HCT116 (cell line): ENCODE data around the gene KHNYN. TPM values are rescaled to one million over a fixed set of nuclear protein-coding genes. Genes with fewer than 3 reads are reported as not detected.
A peak's percentile ranks its signal among the peaks of the same experiment; 100 is the strongest.

Experiments used
- ATAC-seq: fragments of 200-7000 bp; cut with Tn5 transposase; 2 replicates; pipeline ENCODE4 v1.9.1; 2020; ENCODE audit warnings: mild to moderate bottlenecking, moderate library complexity
- BruUV-seq: library from RNA; stranded (reverse); fragments of 400-500 nt; replicated peaks from 2 replicates; lab custom pipeline; 2021; lab: Mats Ljungman, UMichigan
- CTCF ChIA-PET: fragments of 300-600 bp; sonication (Branson Sonifier 250); formaldehyde crosslinking; loops from one replicate; lab custom pipeline; 2021; ENCODE audit warnings: antibody characterized with exemption; lab: Charles Lee
- POLR2A ChIA-PET: fragments of 300-600, 350-600 bp; sonication (Branson Sonifier 250); formaldehyde crosslinking; loops from one replicate; lab custom pipeline; 2021; ENCODE audit warnings: antibody characterized with exemption; lab: Charles Lee
- RAD21 ChIA-PET, 2 experiments: fragments of 300-600 bp; sonication (Branson Sonifier 250); formaldehyde crosslinking; loops; one replicate each; lab custom pipeline; 2023; ENCODE audit warnings: low total read pairs in 2 of 2; ENCODE audit not compliant: uncharacterized antibody in 2 of 2, unreplicated experiment in 2 of 2, low non-redundant PET in 1 of 2; lab: Charles Lee
- DNase-seq: peaks from one replicate; pipeline ENCODE4 v3.0.0-alpha.2; 2010; ENCODE audit warnings: low read depth, low spot score
- H2AFZ ChIP-seq: fragments of 200-600 bp; shearing (Covaris generic), sonication (generic); 2 replicates; pipeline ENCODE4 v1.6.1; 2017; ENCODE audit warnings: low read depth, mixed run types, mixed read lengths, antibody characterized with exemption, low read length; ENCODE audit not compliant: poor library complexity, severe bottlenecking
- H3K27ac ChIP-seq: 2 replicates; pipeline ENCODE4 v1.5.1; 2012; ENCODE audit warnings: low read depth, low read length
- H3K27me3 ChIP-seq: fragments of 200-600 bp; sonication (generic); 2 replicates; pipeline ENCODE4 v1.6.1; 2016; ENCODE audit warnings: mixed run types, low read length, mixed read lengths; ENCODE audit not compliant: insufficient read depth
- H3K36me3 ChIP-seq, 2 experiments: fragments of 200-500 bp in 1 of 2; fragments of 200-600 bp in 1 of 2; sonication (Bioruptor generic) in 1 of 2; sonication (generic) in 1 of 2; 2 replicates each; pipeline versions ENCODE4 v1.5.1 to v1.6.1; 2014 to 2016; ENCODE audit warnings: low read length in 2 of 2, inconsistent platforms in 1 of 2, mixed read lengths in 1 of 2, mixed run types in 1 of 2; ENCODE audit not compliant: insufficient read depth in 2 of 2, control insufficient read depth in 1 of 2
- H3K4me1 ChIP-seq, 2 experiments: fragments of 200-600 bp in 1 of 2; sonication (generic) in 1 of 2; 2 replicates each; pipeline versions ENCODE4 v1.5.1 to v1.6.1; 2012 to 2017; ENCODE audit warnings: low read length in 2 of 2, inconsistent platforms in 1 of 2, mild to moderate bottlenecking in 1 of 2, mixed read lengths in 1 of 2, mixed run types in 1 of 2, moderate library complexity in 1 of 2; ENCODE audit not compliant: insufficient read depth in 2 of 2, control insufficient read depth in 1 of 2
- H3K4me2 ChIP-seq: fragments of 200-600 bp; sonication (generic); 2 replicates; pipeline ENCODE4 v1.6.1; 2017; ENCODE audit warnings: mixed run types, low read length, mixed read lengths
- H3K4me3 ChIP-seq, 2 experiments: fragments of 200-600 bp in 1 of 2; sonication (generic) in 1 of 2; replicated peaks in 1 of 2; 2 replicates each; pipeline ENCODE4 v1.5.1; 2011 to 2016; ENCODE audit warnings: low read length in 2 of 2, control low read depth in 1 of 2, low read depth in 1 of 2, mild to moderate bottlenecking in 1 of 2, mixed read lengths in 1 of 2, mixed run types in 1 of 2
- H3K79me2 ChIP-seq: fragments of 200-600 bp; sonication (generic); 2 replicates; pipeline ENCODE4 v1.6.1; 2017; ENCODE audit warnings: mild to moderate bottlenecking, mixed run types, low read length, moderate library complexity, mixed read lengths; ENCODE audit not compliant: insufficient read depth
- H3K9ac ChIP-seq: fragments of 200-600 bp; sonication (generic); 2 replicates; pipeline ENCODE4 v1.6.1; 2016; ENCODE audit warnings: low read length, mixed read lengths
- H3K9me2 ChIP-seq: fragments of 200-600 bp; sonication (generic), shearing (Covaris generic); 2 replicates; pipeline ENCODE4 v1.6.1; 2017; ENCODE audit warnings: mixed run types, mild to moderate bottlenecking, moderate library complexity; ENCODE audit not compliant: insufficient read depth
- H3K9me3 ChIP-seq, 2 experiments: fragments of 200-500 bp in 1 of 2; fragments of 200-600 bp in 1 of 2; sonication (Bioruptor generic) in 1 of 2; sonication (generic) in 1 of 2; 2 replicates each; pipeline ENCODE4 v1.6.1; 2014 to 2017; ENCODE audit warnings: low read length in 2 of 2, mixed read lengths in 2 of 2, inconsistent platforms in 1 of 2, low read depth in 1 of 2, mild to moderate bottlenecking in 1 of 2, mixed run types in 1 of 2, moderate library complexity in 1 of 2; ENCODE audit not compliant: control insufficient read depth in 1 of 2, insufficient read depth in 1 of 2
- H4K20me1 ChIP-seq: fragments of 200-600 bp; sonication (generic), shearing (Covaris generic); 2 replicates; pipeline ENCODE4 v1.6.1; 2017; ENCODE audit warnings: mixed run types, mild to moderate bottlenecking, moderate library complexity; ENCODE audit not compliant: insufficient read depth
- CBX3 ChIP-seq: IDR thresholded peaks from 2 replicates; pipeline ENCODE4 v1.6.1; 2012; ENCODE audit warnings: low read depth
- CEBPB ChIP-seq: IDR thresholded peaks from 2 replicates; pipeline ENCODE4 v1.6.1; 2012; ENCODE audit warnings: low read depth
- CTCF ChIP-seq, 3 experiments: fragments of 200-600 bp in 1 of 3; sonication (generic) in 1 of 3; IDR thresholded peaks in 2 of 3; conservative IDR thresholded peaks in 1 of 3; 2 replicates each; pipeline ENCODE4 v1.5.1; 2012 to 2017; ENCODE audit warnings: low read depth in 2 of 3, low read length in 2 of 3, antibody characterized with exemption in 1 of 3, borderline replicate concordance in 1 of 3, control low read depth in 1 of 3, mild to moderate bottlenecking in 1 of 3, mixed read lengths in 1 of 3, mixed run types in 1 of 3, moderate library complexity in 1 of 3; ENCODE audit not compliant: insufficient read depth in 1 of 3
- EGR1 ChIP-seq: IDR thresholded peaks from 2 replicates; pipeline ENCODE4 v1.6.1; 2012; ENCODE audit warnings: low read depth
- ELF1 ChIP-seq: IDR thresholded peaks from 2 replicates; pipeline ENCODE4 v1.6.1; 2012; ENCODE audit warnings: low read depth, borderline replicate concordance
- EZH2 ChIP-seq: fragments of 200-600 bp; sonication (generic); IDR thresholded peaks from 2 replicates; pipeline ENCODE4 v1.6.1; 2017; ENCODE audit warnings: antibody characterized with exemption, mixed run types
- EZH2phosphoT487 ChIP-seq: fragments of 200-600 bp; IDR thresholded peaks from 2 replicates; pipeline ENCODE4 v1.6.1; 2018; ENCODE audit warnings: antibody characterized with exemption, borderline replicate concordance
- JUND ChIP-seq: IDR thresholded peaks from 2 replicates; pipeline ENCODE4 v1.6.1; 2012
- MAX ChIP-seq: IDR thresholded peaks from 2 replicates; pipeline ENCODE4 v1.6.1; 2012
- POLR2A ChIP-seq: IDR thresholded peaks from 2 replicates; pipeline ENCODE4 v1.7.0; 2011; ENCODE audit warnings: borderline replicate concordance; ENCODE audit not compliant: insufficient read depth, insufficient read length; ENCODE audit errors: extremely low read depth
- REST ChIP-seq: IDR thresholded peaks from 2 replicates; pipeline ENCODE4 v1.6.1; 2012; ENCODE audit warnings: low read depth
- SIN3A ChIP-seq: IDR thresholded peaks from 2 replicates; pipeline ENCODE4 v1.6.1; 2012; ENCODE audit warnings: low read depth
- SP1 ChIP-seq: IDR thresholded peaks from 2 replicates; pipeline ENCODE4 v1.6.1; 2012; ENCODE audit warnings: low read depth
- SRF ChIP-seq: IDR thresholded peaks from 2 replicates; pipeline ENCODE4 v1.6.1; 2012; ENCODE audit warnings: low read depth
- TCF7L2 ChIP-seq: IDR thresholded peaks from 2 replicates; pipeline ENCODE4 v1.7.0; 2011; ENCODE audit warnings: borderline replicate concordance, inconsistent platforms; ENCODE audit not compliant: insufficient read depth, insufficient read length; ENCODE audit errors: extremely low read depth
- YY1 ChIP-seq: IDR thresholded peaks from 2 replicates; pipeline ENCODE4 v1.6.1; 2011; ENCODE audit warnings: low read length, low read depth, moderate library complexity, mild to moderate bottlenecking; ENCODE audit not compliant: insufficient replicate concordance; ENCODE audit errors: extremely low read depth
- ZBTB33 ChIP-seq: IDR thresholded peaks from 2 replicates; pipeline ENCODE4 v1.6.1; 2011; ENCODE audit warnings: mild to moderate bottlenecking, low read length, moderate library complexity; ENCODE audit not compliant: insufficient replicate concordance; ENCODE audit errors: extremely low read depth
- ZFX ChIP-seq: fragments of 450-650 bp; IDR thresholded peaks from 2 replicates; pipeline ENCODE4 v1.6.1; 2017
- intact Hi-C: fragments of 100-400 bp; cut with micrococcal nuclease; formaldehyde crosslinking; loops from 2 replicates; pipeline ENCODE4 v1.10.0; 2022
- total RNA-seq: library from RNA; stranded (reverse); gene quantifications from one replicate; pipeline ENCODE4 v1.2.1, GENCODE V29; 2021; ENCODE audit not compliant: unreplicated experiment

Gene KHNYN
- total RNA-seq, 1 experiment from 2014 or later, result 50.1 TPM

- TSS peak; percentile 64 for BruUV-seq
- H4K20me1 ChIP-seq, result no peaks in the 10 kb centered on the region
- ATAC-seq, result peak; percentile 88
- peak within 1 kb of the TSS; percentile 88 for H3K9ac ChIP-seq
- peaks cover 26% of the 10 kb centered on the region for H3K79me2 ChIP-seq
- H3K4me2 ChIP-seq, result peak within 1 kb of the TSS; percentile 94
- no peaks in the 10 kb centered on the region for H3K9me2 ChIP-seq
- peak within 1 kb of the TSS; percentile 32 for H2AFZ ChIP-seq
- DNase-seq, result peak; percentile 97
- H3K4me1 ChIP-seq, result peaks cover 5 to 17% of the 10 kb centered on the region in 2 experiments; a peak in 3 of 4 replicates
- ChIA-PET RAD21 (interaction anchor here in 1 of 2 experiments (1.0 kb wide), 1 partner anchor 11 kb away, joined by 3 read pairs; no protein-coding TSS in a partner anchor), CTCF (interaction anchor here (0.7 to 3.6 kb wide), 10 partner anchors 11 to 200 kb away, joined by 3 to 42 read pairs (median 5); partner anchors contain the start of genes CBLN3, CIDEB, KHNYN and TINF2), POLR2A (interaction anchor here (1.1 to 3.2 kb wide), 3 partner anchors 11 to 76 kb away, joined by 4 to 31 read pairs (median 6); partner anchors contain the start of genes CBLN3 and KHNYN)
- peak within 1 kb of the TSS; percentile 96 for H3K27ac ChIP-seq
- intact Hi-C loops, result no loop called here
- peaks cover 7 to 26% of the 10 kb centered on the region in 2 experiments; a peak in 2 of 4 replicates for H3K36me3 ChIP-seq
- no peaks in the 10 kb centered on the region for H3K9me3 ChIP-seq
- no peaks in the 10 kb centered on the region for H3K27me3 ChIP-seq
- peak within 1 kb of the TSS; percentile 76 to 94 for H3K4me3 ChIP-seq
- no peak for TF ChIP-seq REST
- no peak for TF ChIP-seq CTCF (IDR thresholded peaks at IDR 0.05 in 2 of 3, conservative IDR thresholded peaks at IDR 0.05 in 1 of 3; ENCODE audit: borderline replicate concordance in 1 of 3, insufficient read depth in 1 of 3, low read depth in 2 of 3, low read length in 2 of 3)
- TF ChIP-seq CEBPB, result no peak
- no peak for TF ChIP-seq TCF7L2
- TF ChIP-seq EZH2phosphoT487, result no peak
- peak; percentile 88 for TF ChIP-seq POLR2A
- TF ChIP-seq SIN3A, result peak; percentile 59
- no peak for TF ChIP-seq YY1
- TF ChIP-seq ZBTB33, result no peak
- TF ChIP-seq ELF1, result peak; percentile 58
- peak; percentile 73; the same call in 1 of the 2 replicates for TF ChIP-seq SP1
- TF ChIP-seq EGR1, result peak; percentile 47; the same call in 1 of the 2 replicates
- 0 out of 2 replicates have a peak, but pooled peaks have one; percentile 18 for TF ChIP-seq SRF
- TF ChIP-seq CBX3, result 0 out of 2 replicates have a peak, but pooled peaks have one; percentile 31
- peak; percentile 80 for TF ChIP-seq MAX
- no peak; the same call in 1 of the 2 replicates for TF ChIP-seq JUND
- no peak for TF ChIP-seq ZFX
- TF ChIP-seq EZH2, result no peak
Measured at GRCh38 chr14:24442240-24443052, 12.7 kb downstream of the KHNYN start, which contains the start of gene SDR39U1. Gene SDR39U1, minus strand, starts transcription at chr14:24442776. Its CDS starts 7 bp downstream, at chr14:24442769.
